GM18502 (cell line): ENCODE data around the gene GPRC5B.

Experiments used
- ATAC-seq: cut with Tn5 transposase; IDR thresholded peaks from one replicate; pipeline ENCODE4 v1.9.1; 2021; ENCODE audit warnings: mild to moderate bottlenecking; ENCODE audit not compliant: unreplicated experiment, poor library complexity

Gene GPRC5B

DNA sequence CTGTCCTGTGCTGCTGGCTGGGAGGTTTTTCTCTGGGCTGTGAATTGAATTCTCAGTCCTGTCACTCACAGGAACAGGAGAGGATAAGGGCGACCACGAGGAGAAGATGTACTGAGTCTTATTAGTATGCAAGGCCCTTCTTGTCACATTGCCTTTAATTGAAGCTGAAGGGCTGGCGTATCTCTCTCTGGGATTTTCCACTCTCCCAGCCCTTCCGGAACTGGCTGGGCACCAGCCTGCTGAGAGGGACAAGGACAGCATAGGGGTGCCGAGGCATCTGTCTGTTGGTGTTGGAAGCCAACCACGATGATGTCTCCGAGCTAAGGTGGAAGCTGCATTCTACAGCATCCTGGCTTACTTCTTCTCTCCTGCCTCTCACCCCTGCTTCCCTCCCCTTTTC, 33.2 kb downstream of the GPRC5B start:
- ATAC-seq = no peak

DNA sequence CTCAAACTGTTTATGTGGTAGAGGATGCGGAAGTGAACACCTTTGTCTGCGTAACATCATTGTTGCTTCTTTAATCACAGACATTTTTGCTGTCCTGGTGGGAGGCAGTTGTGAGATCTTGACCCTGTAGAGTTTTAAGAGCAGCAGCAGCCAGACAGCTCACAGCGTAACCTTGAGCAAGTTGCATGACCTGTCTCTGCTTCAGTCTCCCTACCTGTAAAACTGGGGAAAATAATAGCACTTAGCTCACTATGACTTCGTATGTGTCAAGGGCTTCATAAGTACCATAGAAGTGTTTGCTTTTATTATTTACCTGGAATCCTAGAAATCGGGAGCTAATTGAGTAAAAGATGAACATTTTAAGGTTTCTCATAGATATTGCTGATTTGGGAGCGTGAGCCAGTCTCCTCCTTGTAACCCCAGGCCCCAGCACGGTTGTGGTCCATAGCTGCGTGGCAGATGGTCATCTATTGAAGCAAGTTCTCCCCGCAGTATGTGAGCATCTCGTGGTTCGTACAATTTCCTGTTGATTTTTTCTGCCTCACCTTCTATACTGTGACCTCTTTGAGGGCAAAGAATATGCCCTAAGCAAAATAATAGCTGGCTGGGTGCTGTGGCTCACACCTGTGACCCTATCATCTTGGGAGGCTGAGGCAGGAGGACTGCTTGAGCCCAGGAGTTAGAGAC, 34.4 kb downstream of the GPRC5B start:
- ATAC-seq = no peak

- no peak for ATAC-seq
Measured at GRCh38 chr16:19848756-19849155, 35.9 kb downstream of the GPRC5B start.

DNA sequence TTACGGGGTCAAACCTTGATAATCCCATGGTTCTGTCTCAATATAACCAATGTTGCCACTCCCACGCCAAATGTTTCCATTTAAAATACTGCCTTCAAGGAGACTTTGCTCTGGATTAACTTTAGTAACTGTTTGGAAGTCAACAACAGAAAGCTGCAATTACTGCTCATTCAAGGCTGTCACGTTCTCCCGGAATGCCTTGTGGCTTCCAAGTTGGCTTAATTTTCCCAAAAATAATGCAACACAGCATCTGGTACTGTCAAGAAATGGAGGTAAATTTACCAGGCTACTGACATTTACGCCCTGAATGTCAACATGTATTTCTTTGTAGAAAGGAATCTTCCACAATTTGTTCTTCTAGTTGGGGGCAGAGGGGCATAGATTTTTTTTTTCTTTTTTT, 38.2 kb downstream of the GPRC5B start:
- no peak for ATAC-seq

DNA sequence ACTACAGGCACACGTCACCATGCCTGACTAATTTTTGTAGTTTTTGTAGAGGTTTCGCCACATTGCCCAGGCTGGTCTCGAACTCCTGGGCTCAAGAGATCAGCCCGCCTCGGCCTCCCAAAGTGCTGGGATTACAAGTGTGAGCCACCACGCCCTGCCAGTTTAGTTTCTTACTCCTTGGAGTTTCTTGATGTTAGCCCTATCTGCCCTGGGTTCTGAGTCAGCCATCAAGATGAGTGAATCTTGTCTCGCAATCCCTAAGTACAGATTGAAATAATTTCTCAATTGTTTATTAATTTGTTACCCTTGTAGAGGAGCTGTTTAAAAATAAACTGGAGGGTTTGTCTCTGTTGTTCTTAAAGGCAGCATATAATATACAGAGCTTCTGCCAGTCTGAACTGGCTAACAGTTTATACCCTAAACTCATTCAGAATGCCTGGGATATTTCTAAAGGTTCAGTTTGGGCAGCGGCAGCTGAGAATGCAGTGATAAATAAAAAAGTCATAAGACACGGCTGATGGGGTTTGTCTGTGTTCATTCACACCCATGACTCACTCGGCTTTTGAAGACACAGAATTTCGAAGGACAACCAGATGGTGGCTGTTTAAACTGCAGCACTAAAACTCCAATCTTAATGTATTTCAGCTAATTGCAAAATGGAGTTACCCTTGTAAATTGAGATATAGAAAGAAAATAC, 39.6 kb downstream of the GPRC5B start:
- no peak for ATAC-seq

DNA sequence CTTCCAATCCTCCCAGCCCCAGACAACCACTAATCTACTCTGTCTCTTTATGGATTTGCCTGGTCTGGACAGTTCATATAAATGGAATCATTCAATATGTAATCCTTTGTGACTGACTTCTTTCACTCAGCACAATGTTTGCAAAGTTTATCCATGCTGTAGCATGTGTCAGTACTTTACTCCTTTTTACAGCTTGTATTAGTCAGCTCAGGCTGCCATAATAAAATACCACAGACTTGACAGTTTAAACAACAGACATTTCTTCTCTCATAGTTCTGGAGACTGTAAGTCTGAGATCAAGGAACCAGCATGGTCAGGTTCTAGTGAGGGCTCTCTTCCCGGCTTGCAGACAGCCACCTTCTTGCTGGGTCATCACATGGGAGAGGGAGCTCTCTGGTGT, 41.3 kb downstream of the GPRC5B start:
- ATAC-seq = no peak

DNA sequence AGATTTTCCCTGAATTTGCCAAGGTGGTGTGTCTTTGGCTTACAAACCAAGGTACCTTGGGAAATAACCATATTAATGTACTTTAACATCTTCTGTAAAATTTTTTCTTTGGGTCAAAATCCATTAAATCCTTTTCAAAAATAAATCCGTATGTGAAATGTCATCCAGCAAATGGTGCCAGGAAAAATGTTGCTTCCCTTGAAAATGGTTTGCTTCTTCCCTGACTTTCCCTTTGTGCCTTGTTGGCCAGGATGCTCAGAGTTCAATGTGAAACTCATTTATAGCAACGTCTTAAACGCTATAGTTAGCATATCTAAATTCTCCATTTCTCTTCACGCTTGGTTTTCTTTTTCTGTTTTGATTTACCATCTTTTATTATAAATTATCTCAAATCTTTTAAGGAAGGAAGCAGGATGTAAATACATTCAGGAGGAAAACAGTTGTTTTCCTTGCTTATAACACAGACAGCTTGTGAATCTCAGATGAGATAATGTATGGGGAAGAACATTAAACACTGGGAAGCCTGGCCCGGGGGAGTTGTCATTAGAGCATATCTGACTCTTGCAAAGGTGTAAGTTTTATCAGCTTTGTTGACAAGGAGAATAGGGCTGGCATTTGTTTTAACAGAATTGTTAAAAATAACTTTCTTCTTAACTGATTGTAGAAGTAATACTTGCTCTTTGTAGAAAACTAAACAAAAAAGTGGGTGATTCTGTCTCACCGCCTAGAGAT, 42.1 kb downstream of the GPRC5B start:
- ATAC-seq = no peak

- ATAC-seq = no peak
Measured at GRCh38 chr16:19841184-19841583, 43.5 kb downstream of the GPRC5B start.

- ATAC-seq = no peak
Measured at GRCh38 chr16:19840524-19841110, 44.0 kb downstream of the GPRC5B start.

- ATAC-seq = no peak
Measured at GRCh38 chr16:19837984-19838707, 46.5 kb downstream of the GPRC5B start.

DNA sequence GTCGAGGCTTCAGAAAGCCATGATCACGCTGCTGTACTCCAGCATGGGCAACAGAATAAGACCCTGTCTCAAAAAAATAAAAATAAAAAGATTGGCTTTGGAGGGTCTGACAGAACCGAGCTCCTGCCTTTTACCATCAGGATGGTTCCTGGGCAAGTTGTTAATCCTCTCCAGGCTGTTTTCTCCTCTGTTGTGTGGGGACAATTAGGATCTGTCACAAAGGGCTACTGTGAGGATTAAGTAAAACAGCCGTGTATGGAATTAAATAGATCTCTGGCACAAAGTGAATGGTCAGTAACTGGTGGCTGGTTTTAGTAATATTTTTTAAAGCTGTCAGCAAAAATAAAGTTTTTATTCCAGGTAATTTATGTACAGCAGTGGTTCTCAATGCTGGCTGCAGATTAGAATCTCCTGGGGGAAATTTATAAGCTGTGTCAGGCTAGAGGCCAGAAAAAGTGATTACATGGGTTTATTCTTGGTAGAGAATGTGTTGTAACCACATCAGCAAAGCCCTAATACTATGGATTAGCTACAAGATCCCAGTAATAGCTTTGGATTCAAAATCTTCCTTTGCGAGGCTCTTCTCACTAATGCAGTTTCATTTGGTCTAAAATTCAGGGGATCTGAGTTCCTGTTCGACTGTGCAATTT, 47.2 kb downstream of the GPRC5B start:
- no peak for ATAC-seq

GRCh38 chr16:19835968-19836421, 48.7 kb downstream of the GPRC5B start:
- ATAC-seq = no peak

DNA sequence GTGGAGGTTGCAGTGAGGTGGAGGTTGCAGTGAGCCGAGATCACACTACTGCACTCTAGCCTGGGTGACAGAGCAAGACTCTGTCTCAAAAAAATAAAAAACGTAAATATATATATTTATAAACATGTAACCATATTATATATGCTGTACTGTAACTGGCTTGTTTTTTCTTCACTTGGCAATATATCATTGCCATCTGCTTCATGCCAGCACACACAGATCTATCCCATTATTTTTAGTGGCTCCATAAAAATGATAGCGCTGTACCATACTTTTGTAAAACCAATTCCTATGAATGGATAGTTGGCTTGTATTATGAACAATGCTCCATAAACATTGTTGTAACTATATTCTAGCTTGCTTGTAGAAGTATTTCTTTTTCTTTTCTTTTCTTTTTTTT, 49.5 kb downstream of the GPRC5B start:
- no peak for ATAC-seq

DNA sequence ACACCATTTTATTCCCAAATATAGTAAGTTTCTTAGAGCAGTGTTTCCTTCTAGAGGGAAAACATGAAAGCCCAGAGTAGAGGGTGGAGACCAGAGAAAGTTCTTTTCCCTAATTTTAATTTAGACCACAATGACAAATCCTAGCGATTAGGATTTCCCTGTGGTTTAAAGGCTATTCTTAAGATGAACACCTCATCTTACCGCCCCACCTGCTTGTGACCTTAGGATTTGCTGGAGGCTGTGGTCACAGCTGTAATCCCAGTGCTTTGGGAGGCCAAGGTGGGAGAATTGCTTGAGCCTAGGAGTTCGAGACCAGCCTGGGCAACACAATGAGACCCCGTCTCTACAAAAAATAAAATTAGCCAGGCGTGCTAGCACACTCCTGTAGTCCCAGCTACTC, 51.1 kb downstream of the GPRC5B start:
- no peak for ATAC-seq

DNA sequence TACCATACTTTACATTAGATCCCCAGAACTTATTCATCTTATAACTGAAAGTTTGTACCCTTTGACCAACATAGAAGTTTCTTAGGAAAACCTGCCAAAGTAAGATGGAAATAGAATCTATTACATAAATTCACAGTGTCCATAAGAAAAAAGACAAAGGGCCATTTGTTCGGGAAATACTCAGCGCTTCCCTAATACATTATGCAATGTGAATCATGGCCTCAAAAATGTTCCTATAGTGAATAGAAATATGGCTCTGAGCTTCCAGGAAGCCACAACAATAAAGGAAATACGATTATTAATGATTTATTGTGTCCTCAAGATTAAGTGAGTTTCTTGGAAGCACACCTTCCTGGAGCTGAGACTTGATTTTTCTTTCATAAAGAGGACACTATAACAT, 51.5 kb downstream of the GPRC5B start:
- no peak for ATAC-seq

- ATAC-seq = no peak
Measured at GRCh38 chr16:19831678-19832077, 53.0 kb downstream of the GPRC5B start.

DNA sequence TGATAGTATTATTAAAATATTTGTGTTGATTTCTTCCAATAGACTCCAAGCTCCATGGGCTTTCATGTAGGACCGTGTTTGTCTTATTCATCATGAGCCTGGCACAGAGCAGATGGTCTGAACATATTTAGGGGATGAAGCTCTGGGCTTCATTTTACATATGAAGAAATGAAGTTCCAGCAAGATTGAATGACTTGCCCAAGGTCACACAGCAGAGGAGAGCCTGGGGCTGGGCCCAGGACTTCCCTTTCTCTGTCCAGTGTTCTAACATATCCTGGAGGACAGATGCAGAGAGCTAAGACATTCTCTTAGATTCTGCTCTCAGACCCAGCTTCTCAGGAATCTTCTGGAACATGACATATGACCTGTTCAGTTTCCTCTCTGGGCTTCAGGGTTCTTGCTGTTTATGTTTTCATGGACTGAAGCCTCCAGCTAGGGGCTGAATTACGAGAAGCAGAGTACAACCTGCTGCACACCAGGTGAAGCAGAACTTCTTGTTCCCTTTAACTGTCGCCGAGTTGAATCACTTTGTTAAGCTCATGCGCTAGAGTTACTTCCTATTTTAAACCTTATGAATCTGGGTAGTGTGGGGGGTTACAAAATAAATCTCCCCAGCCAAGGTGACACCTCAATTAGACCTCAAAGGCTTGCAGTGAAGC, 53.6 kb downstream of the GPRC5B start:
- no peak for ATAC-seq

DNA sequence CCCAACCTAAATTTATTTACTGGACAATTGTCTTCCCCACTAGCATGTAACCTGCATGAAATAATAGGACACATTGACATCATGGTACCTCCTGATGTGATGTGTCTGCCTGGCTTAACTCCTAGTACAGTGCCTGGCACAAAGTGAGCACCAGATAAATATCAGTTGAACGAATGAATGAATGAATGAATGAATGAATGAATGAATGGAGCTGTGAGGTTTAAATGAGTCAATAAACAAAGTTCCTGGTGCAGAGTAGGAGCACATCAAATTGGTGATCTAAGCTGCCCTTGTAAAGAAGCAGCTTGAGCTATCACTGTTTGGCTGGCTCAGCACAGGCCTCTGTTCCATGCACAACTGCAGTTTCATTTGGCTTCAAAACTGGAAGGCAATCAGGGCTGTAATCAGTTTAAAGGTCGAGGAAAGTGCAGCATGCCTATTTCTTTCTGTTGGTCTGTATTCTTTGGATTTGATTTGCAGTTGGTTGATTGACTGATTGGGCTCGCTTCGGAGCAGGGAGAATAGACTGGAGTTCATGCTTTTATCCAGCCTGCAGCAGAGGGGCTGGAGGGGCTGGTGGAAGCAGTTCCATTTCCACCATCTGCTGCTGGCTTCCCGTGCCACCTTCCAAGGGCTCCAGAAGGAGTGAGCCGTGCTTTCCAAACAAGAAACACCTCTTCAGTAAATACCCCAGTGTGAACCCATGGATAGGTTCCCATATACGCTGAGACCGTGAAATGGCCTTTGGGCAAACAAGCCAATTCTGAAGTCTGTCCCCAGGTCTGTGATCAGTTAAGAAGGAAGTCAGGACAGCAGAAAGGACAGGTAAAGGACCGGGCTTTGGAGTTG, 54.6 kb downstream of the GPRC5B start:
- ATAC-seq = no peak

DNA sequence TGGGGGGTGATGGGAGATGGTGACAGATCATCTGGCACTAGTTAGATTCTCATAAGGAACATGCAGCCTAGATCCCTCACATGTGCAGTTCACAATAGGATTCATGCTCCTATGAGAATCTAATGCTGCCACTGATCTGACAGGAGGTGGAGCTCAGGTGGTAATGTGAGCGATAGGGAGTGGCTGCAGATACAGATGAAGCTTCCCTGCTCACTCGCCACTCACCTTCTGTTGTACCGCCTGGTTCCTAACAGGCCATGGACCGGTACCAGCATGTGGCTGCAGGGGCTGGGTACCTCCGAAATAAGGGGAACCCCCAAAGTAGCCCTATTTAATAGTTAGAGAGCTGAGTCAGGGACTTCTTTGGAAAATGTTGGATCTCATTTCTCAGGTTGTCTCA, 60.4 kb downstream of the GPRC5B start:
- no peak for ATAC-seq
